ENCODE results near the gene PON3. TPM values are rescaled to one million over a fixed set of nuclear protein-coding genes. Genes with fewer than 3 reads are reported as not detected.

Gene PON3
- total and polyA plus RNA-seq, 2 experiments from 2014 or later, result not detected

DNA sequence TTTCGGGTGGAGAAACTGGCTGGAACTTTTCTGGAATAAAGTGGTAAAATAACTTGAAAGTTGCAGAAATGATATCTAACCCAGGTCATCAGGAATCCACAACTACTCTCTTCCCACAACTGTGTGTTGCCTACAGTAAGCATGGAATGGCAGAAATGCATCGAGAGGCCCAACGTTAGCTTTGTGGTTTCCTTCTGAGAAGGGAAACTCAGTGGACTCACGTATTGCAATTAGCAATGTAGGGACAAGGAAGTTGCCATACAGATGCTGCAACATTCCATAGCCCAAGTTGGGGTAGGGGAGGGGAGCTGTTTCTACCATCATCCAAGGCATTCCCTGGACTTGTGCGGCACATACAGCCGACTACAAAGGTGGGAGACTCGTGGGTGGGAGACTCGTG, 73.8 kb downstream of the PON3 start:
- no peak overlapping the region for H3K27ac ChIP-seq
- TF ChIP-seq, protein P1, sequence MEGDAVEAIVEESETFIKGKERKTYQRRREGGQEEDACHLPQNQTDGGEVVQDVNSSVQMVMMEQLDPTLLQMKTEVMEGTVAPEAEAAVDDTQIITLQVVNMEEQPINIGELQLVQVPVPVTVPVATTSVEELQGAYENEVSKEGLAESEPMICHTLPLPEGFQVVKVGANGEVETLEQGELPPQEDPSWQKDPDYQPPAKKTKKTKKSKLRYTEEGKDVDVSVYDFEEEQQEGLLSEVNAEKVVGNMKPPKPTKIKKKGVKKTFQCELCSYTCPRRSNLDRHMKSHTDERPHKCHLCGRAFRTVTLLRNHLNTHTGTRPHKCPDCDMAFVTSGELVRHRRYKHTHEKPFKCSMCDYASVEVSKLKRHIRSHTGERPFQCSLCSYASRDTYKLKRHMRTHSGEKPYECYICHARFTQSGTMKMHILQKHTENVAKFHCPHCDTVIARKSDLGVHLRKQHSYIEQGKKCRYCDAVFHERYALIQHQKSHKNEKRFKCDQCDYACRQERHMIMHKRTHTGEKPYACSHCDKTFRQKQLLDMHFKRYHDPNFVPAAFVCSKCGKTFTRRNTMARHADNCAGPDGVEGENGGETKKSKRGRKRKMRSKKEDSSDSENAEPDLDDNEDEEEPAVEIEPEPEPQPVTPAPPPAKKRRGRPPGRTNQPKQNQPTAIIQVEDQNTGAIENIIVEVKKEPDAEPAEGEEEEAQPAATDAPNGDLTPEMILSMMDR (IDR thresholded peaks at IDR 0.05; ENCODE audit: low read depth, low read length), result no peak
- no peak for DNase-seq (ENCODE audit: low read depth in 1 of 2, low spot score in 1 of 2)

DNA sequence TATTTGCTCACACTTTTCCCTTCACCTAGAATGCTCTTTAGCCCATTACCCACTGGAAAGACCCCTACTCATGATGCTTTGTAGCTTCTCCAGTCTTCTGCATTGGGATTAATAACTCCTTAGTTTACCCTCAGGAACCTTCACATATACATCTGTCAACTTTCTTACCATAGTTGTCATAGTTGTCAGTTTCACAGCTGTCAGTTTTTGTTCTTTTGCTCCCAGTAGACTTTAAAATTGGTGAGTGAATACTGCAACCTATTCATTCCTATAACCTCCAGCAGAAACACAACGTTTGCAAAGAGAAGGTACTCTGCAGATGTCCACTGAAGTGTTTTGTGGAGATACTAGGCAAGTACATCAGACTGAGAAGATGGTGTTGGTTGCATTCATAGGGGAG, 74.5 kb downstream of the PON3 start:
- H3K36me3 ChIP-seq, result no peaks in the 10 kb centered on the region
- DNase-seq (ENCODE audit: low read depth in 1 of 2, low spot score in 1 of 2), result no peak
- peaks cover 21% of the 10 kb centered on the region for H3K27me3 ChIP-seq
- no peaks in the 10 kb centered on the region for H3K9me3 ChIP-seq (ENCODE audit: low read depth)
- TF ChIP-seq, protein P1 (IDR thresholded peaks at IDR 0.05; ENCODE audit: low read depth, low read length), result no peak
- H3K4me1 ChIP-seq (ENCODE audit: low read depth), result no peaks in the 10 kb centered on the region
- no peak overlapping the region for H3K27ac ChIP-seq
- no peak overlapping the region for H3K4me3 ChIP-seq

More for the DNA sequence above, 73.8 kb downstream of the PON3 start:
- no peaks in the 10 kb centered on the region for H3K4me1 ChIP-seq (ENCODE audit: low read depth)
- H3K36me3 ChIP-seq, result no peaks in the 10 kb centered on the region
- H3K27me3 ChIP-seq, result peaks cover 21% of the 10 kb centered on the region
- no peak overlapping the region for H3K4me3 ChIP-seq
- H3K9me3 ChIP-seq (ENCODE audit: low read depth), result no peaks in the 10 kb centered on the region

DNA sequence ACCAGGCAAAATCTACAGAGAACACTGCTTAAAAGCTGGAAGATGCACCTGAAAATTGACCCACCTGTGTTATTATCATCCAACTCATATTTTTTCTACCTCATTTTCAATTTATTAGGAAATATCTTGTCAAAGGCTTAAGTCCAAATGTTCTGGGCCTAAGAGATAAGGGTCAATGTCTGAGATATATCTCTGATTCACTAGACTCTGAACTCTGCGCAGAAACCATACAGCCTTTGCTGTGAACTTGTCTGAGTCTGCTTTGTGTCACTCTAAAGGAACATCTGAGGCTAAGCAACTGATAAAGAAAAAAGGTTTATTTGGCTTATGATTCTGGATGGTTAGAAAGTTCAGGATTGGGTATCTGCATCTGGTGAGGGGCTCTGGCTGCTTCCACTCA, 75.5 kb downstream of the PON3 start:
- no peaks in the 10 kb centered on the region for H3K36me3 ChIP-seq
- no peak for DNase-seq (ENCODE audit: low read depth in 1 of 2, low spot score in 1 of 2)
- peaks cover 21% of the 10 kb centered on the region for H3K27me3 ChIP-seq
- no peaks in the 10 kb centered on the region for H3K9me3 ChIP-seq (ENCODE audit: low read depth)
- no peak overlapping the region for H3K27ac ChIP-seq
- TF ChIP-seq, protein P1 (IDR thresholded peaks at IDR 0.05; ENCODE audit: low read depth, low read length), result no peak
- no peaks in the 10 kb centered on the region for H3K4me1 ChIP-seq (ENCODE audit: low read depth)
- no peak overlapping the region for H3K4me3 ChIP-seq

DNA sequence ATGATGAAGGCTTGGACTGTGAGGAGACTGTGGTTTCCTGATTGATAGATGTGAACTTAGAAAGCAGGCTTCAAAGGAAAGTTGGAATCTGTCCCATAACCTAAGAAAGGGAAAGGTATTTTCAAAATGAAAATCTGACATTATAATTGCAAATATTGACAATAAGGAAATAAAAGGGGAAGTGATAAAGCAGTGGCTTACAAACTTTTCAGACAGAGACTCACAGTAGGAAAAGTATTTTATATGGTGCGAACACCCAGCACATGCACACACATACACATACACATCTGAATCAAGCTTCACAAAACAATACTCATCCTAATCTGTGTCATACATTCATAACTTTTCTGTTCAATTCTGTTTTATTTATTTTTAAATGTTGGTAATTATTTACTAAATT, 76.6 kb downstream of the PON3 start:
- no peaks in the 10 kb centered on the region for H3K9me3 ChIP-seq (ENCODE audit: low read depth)
- H3K4me1 ChIP-seq (ENCODE audit: low read depth), result no peaks in the 10 kb centered on the region
- H3K27ac ChIP-seq, result no peak overlapping the region
- no peaks in the 10 kb centered on the region for H3K36me3 ChIP-seq
- TF ChIP-seq, protein P1 (IDR thresholded peaks at IDR 0.05; ENCODE audit: low read depth, low read length), result no peak
- H3K27me3 ChIP-seq, result peaks cover 11% of the 10 kb centered on the region
- no peak overlapping the region for H3K4me3 ChIP-seq
- no peak for DNase-seq (ENCODE audit: low read depth in 1 of 2, low spot score in 1 of 2)

DNA sequence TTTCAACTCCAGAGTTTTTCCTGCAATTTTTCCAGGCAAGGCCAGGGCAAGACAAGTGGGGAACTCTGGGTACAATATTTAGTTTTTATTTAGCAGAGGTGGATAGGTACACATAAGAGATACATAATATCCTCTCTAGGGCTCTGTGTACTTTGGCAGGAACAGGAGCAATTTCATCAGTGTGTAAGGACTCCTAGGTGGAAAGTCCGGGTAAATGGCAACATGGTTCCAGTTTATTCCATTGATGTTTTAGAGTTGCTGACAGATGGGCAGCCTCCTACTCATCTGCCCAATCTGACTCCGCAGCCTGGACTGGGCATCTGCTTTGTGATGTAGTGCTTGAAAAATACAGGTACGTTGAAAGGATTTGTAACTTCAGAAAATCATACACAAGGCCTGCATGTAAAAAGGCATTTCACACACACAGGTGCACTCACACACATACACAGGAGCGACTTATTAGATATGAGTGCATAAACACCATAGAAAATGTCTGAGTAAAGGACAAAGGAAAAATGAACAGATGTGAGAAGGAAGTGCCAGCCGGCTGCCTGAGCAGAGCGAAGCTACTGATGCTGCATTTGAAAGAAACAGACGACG, 77.6 kb downstream of the PON3 start:
- Histone ChIP-seq H3K27me3 (peaks cover under 1% of the 10 kb centered on the region), H3K4me1 (ENCODE audit: low read depth) (no peaks in the 10 kb centered on the region), H3K4me3 (no peak overlapping the region), H3K36me3 (no peaks in the 10 kb centered on the region), H3K9me3 (ENCODE audit: low read depth) (no peaks in the 10 kb centered on the region), H3K27ac (no peak overlapping the region)
- TF ChIP-seq, protein P1 (IDR thresholded peaks at IDR 0.05; ENCODE audit: low read depth, low read length), result no peak
- no peak for DNase-seq (ENCODE audit: low read depth in 1 of 2, low spot score in 1 of 2)

All from cardiac muscle cell (in vitro differentiated cells and primary cell).